ENCODE measurements around the gene HMGA1. TPM values are rescaled to one million over a fixed set of nuclear protein-coding genes. Genes with fewer than 3 reads are reported as not detected.

Gene HMGA1
- polyA plus RNA-seq, 1 donor from 2014 or later, result 31.5 TPM

DNA sequence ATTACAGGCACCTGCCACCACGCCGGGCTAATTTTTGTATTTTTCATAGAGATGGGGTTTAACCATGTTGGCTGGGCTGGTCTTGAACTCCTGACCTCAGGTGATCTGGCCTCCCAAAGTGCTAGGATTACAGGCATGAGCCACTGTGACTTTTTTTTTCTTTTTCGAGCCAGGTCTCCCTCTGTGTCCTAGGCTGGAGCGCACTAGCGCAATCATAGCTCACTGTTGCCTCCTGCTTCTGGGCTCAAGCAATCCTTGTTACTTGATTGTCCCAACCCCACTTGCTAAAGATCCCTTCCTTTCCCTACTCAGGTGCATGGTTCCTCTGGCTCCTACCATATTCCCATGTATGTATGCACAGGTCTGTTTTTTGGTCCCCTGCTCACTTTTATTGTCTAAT is 39.5 kb downstream of the HMGA1 start:
- Histone ChIP-seq H2AFZ (ENCODE audit: low read depth, low read length) (no peak overlapping the region), H3K9me2 (ENCODE audit: insufficient read depth, low read length) (no peaks in the 10 kb centered on the region), H3K27me3 (ENCODE audit: insufficient read depth, low read depth, low read length) (no peaks in the 10 kb centered on the region), H3F3A (ENCODE audit: insufficient read depth, low read length, poor library complexity, severe bottlenecking) (no peaks in the 10 kb centered on the region), H3K36me3 (ENCODE audit: insufficient read depth, low read length) (no peaks in the 10 kb centered on the region), H3K9ac (ENCODE audit: low read length) (no peak overlapping the region), H3K27ac (ENCODE audit: low read length) (no peak overlapping the region), H3K9me3 (ENCODE audit: low read length) (no peaks in the 10 kb centered on the region), H3K79me2 (replicated peaks; ENCODE audit: insufficient read depth, low read length) (no peaks in the 10 kb centered on the region), H4K20me1 (ENCODE audit: insufficient read depth) (no peaks in the 10 kb centered on the region), H3K4me3 (ENCODE audit: low read length) (no peak overlapping the region), H3K4me2 (ENCODE audit: low read length) (no peak overlapping the region)
- TF ChIP-seq CTCF (IDR thresholded peaks at IDR 0.05; ENCODE audit: poor library complexity, severe bottlenecking), result no peak
- no peak for TF ChIP-seq RAD21 (conservative IDR thresholded peaks at IDR 0.05)
- TF ChIP-seq EP300 (conservative IDR thresholded peaks at IDR 0.05; ENCODE audit: poor library complexity, severe bottlenecking), result no peak
- TF ChIP-seq SMC3 (conservative IDR thresholded peaks at IDR 0.05; ENCODE audit: poor library complexity), result no peak
- no peak for TF ChIP-seq MXI1 (conservative IDR thresholded peaks at IDR 0.05; ENCODE audit: poor library complexity, severe bottlenecking)
- TF ChIP-seq POLR2AphosphoS5 (IDR thresholded peaks at IDR 0.05), result no peak
- no peak for TF ChIP-seq EZH2 (IDR thresholded peaks at IDR 0.05; ENCODE audit: borderline replicate concordance, insufficient read depth, low read length, poor library complexity, severe bottlenecking)
- TF ChIP-seq REST (IDR thresholded peaks at IDR 0.05; ENCODE audit: borderline replicate concordance), result no peak
- no peak for TF ChIP-seq TAF1 (IDR thresholded peaks at IDR 0.05; ENCODE audit: low read depth)

GRCh38 chr6:34276881-34277762 is 40.4 kb downstream of the HMGA1 start:
- H3F3A ChIP-seq (ENCODE audit: insufficient read depth, low read length, poor library complexity, severe bottlenecking), result no peaks in the 10 kb centered on the region
- no peak overlapping the region for H3K27ac ChIP-seq (ENCODE audit: low read length)
- H3K36me3 ChIP-seq (ENCODE audit: insufficient read depth, low read length), result no peaks in the 10 kb centered on the region
- no peak overlapping the region for H3K4me3 ChIP-seq (ENCODE audit: low read length)
- no peaks in the 10 kb centered on the region for H4K20me1 ChIP-seq (ENCODE audit: insufficient read depth)
- H3K9me3 ChIP-seq (ENCODE audit: low read length), result no peaks in the 10 kb centered on the region
- no peaks in the 10 kb centered on the region for H3K79me2 ChIP-seq (replicated peaks; ENCODE audit: insufficient read depth, low read length)
- no peak overlapping the region for H3K4me2 ChIP-seq (ENCODE audit: low read length)
- no peak for TF ChIP-seq POLR2AphosphoS5 (IDR thresholded peaks at IDR 0.05)
- no peak overlapping the region for H2AFZ ChIP-seq (ENCODE audit: low read depth, low read length)
- H3K9ac ChIP-seq (ENCODE audit: low read length), result no peak overlapping the region
- H3K9me2 ChIP-seq (ENCODE audit: insufficient read depth, low read length), result no peaks in the 10 kb centered on the region
- H3K27me3 ChIP-seq (ENCODE audit: insufficient read depth, low read depth, low read length), result no peaks in the 10 kb centered on the region
